ENCODE results near the gene ARHGAP22.

Gene ARHGAP22

GRCh38 chr10:48472501-48473069 is 132.3 kb downstream of the ARHGAP22 start:
- Histone ChIP-seq H3K27ac (ENCODE audit: low read length) (no peak overlapping the region), H3K79me2 (ENCODE audit: low read length) (no peaks in the 10 kb centered on the region), H3K4me3 (ENCODE audit: low read length) (no peak overlapping the region), H3K27me3 (replicated peaks; ENCODE audit: insufficient read depth, low read length) (no peaks in the 10 kb centered on the region), H3F3A (ENCODE audit: insufficient read depth, low read length) (no peaks in the 10 kb centered on the region), H3K9me3 (replicated peaks; ENCODE audit: insufficient read depth, low read length) (no peaks in the 10 kb centered on the region), H3K4me1 (ENCODE audit: low read length) (no peaks in the 10 kb centered on the region), H2AFZ (ENCODE audit: low read length) (no peak overlapping the region), H3K9ac (ENCODE audit: low read length) (no peak overlapping the region), H3K4me2 (ENCODE audit: low read depth, low read length) (no peak overlapping the region), H3K36me3 (replicated peaks; ENCODE audit: insufficient read depth, low read length) (no peaks in the 10 kb centered on the region), H3K9me2 (replicated peaks; ENCODE audit: insufficient read depth, low read length) (no peaks in the 10 kb centered on the region), H4K20me1 (ENCODE audit: insufficient read depth, low read length) (no peaks in the 10 kb centered on the region)
- DNase-seq: no peak
- TF ChIP-seq CTCF (IDR thresholded peaks at IDR 0.05; ENCODE audit: low read length) (no peak), EZH2phosphoT487 (IDR thresholded peaks at IDR 0.05; ENCODE audit: low read length) (no peak), EZH2 (optimal IDR thresholded peaks at IDR 0.05; ENCODE audit: low read depth, low read length) (no peak)

- no peaks in the 10 kb centered on the region for H3K79me2 ChIP-seq (ENCODE audit: low read length)
Observed at GRCh38 chr10:48470893-48471805, 133.7 kb downstream of the ARHGAP22 start.

GRCh38 chr10:48470115-48470892 is 134.6 kb downstream of the ARHGAP22 start:
- Histone ChIP-seq H3F3A (ENCODE audit: insufficient read depth, low read length) (no peaks in the 10 kb centered on the region), H3K79me2 (ENCODE audit: low read length) (no peaks in the 10 kb centered on the region), H3K4me2 (ENCODE audit: low read depth, low read length) (no peak overlapping the region), H3K4me1 (ENCODE audit: low read length) (no peaks in the 10 kb centered on the region), H2AFZ (ENCODE audit: low read length) (no peak overlapping the region), H4K20me1 (ENCODE audit: insufficient read depth, low read length) (no peaks in the 10 kb centered on the region), H3K9me3 (replicated peaks; ENCODE audit: insufficient read depth, low read length) (no peaks in the 10 kb centered on the region), H3K9ac (ENCODE audit: low read length) (no peak overlapping the region), H3K27ac (ENCODE audit: low read length) (no peak overlapping the region), H3K27me3 (replicated peaks; ENCODE audit: insufficient read depth, low read length) (no peaks in the 10 kb centered on the region), H3K4me3 (ENCODE audit: low read length) (no peak overlapping the region), H3K9me2 (replicated peaks; ENCODE audit: insufficient read depth, low read length) (no peaks in the 10 kb centered on the region), H3K36me3 (replicated peaks; ENCODE audit: insufficient read depth, low read length) (no peaks in the 10 kb centered on the region)
- DNase-seq: no peak
- TF ChIP-seq EZH2 (optimal IDR thresholded peaks at IDR 0.05; ENCODE audit: low read depth, low read length) (no peak), EZH2phosphoT487 (IDR thresholded peaks at IDR 0.05; ENCODE audit: low read length) (no peak), CTCF (IDR thresholded peaks at IDR 0.05; ENCODE audit: low read length) (no peak)

More at GRCh38 chr10:48470893-48471805, 133.7 kb downstream of the ARHGAP22 start:
- no peak for DNase-seq
- H3K27me3 ChIP-seq (replicated peaks; ENCODE audit: insufficient read depth, low read length): no peaks in the 10 kb centered on the region
- no peak overlapping the region for H3K9ac ChIP-seq (ENCODE audit: low read length)
- no peak overlapping the region for H2AFZ ChIP-seq (ENCODE audit: low read length)
- no peak overlapping the region for H3K4me2 ChIP-seq (ENCODE audit: low read depth, low read length)
- no peak overlapping the region for H3K27ac ChIP-seq (ENCODE audit: low read length)
- H3K36me3 ChIP-seq (replicated peaks; ENCODE audit: insufficient read depth, low read length): no peaks in the 10 kb centered on the region
- no peaks in the 10 kb centered on the region for H3K9me2 ChIP-seq (replicated peaks; ENCODE audit: insufficient read depth, low read length)
- no peaks in the 10 kb centered on the region for H3F3A ChIP-seq (ENCODE audit: insufficient read depth, low read length)
- TF ChIP-seq CTCF (IDR thresholded peaks at IDR 0.05; ENCODE audit: low read length) (no peak), EZH2phosphoT487 (IDR thresholded peaks at IDR 0.05; ENCODE audit: low read length) (no peak), EZH2 (optimal IDR thresholded peaks at IDR 0.05; ENCODE audit: low read depth, low read length) (no peak)
- no peaks in the 10 kb centered on the region for H3K9me3 ChIP-seq (replicated peaks; ENCODE audit: insufficient read depth, low read length)
- H4K20me1 ChIP-seq (ENCODE audit: insufficient read depth, low read length): no peaks in the 10 kb centered on the region
- H3K4me3 ChIP-seq (ENCODE audit: low read length): no peak overlapping the region
- H3K4me1 ChIP-seq (ENCODE audit: low read length): no peaks in the 10 kb centered on the region

All from MM.1S (cell line).